GM23248 (cell line): ENCODE data around the gene ABCC3. TPM values are rescaled to one million over a fixed set of nuclear protein-coding genes. Genes with fewer than 3 reads are reported as not detected.

Source experiments
- DNase-seq: peaks from one replicate; pipeline ENCODE4 v3.0.0-alpha.2; 2015
- H2AFZ ChIP-seq: fragments of 200-600 bp; sonication (generic); 2 replicates; pipeline ENCODE4 v1.6.1; 2016; ENCODE audit warnings: antibody characterized with exemption
- H3F3A ChIP-seq: fragments of 200-600 bp; sonication (generic); 2 replicates; pipeline ENCODE4 v1.6.1; 2016; ENCODE audit warnings: mild to moderate bottlenecking, antibody characterized with exemption, mixed run types; ENCODE audit not compliant: insufficient read depth
- H3K27ac ChIP-seq: fragments of 200-600 bp; sonication (generic); 2 replicates; pipeline ENCODE4 v1.5.1; 2016; ENCODE audit warnings: mild to moderate bottlenecking
- H3K27me3 ChIP-seq: fragments of 200-600 bp; sonication (generic); replicated peaks from 2 replicates; pipeline ENCODE4 v1.6.1; 2016; ENCODE audit warnings: mild to moderate bottlenecking; ENCODE audit not compliant: insufficient read depth
- H3K36me3 ChIP-seq: fragments of 200-600 bp; sonication (generic); 2 replicates; pipeline ENCODE4 v1.6.1; 2016; ENCODE audit warnings: low read depth, mild to moderate bottlenecking
- H3K4me1 ChIP-seq: fragments of 200-600 bp; sonication (generic); 2 replicates; pipeline ENCODE4 v1.6.1; 2016; ENCODE audit warnings: mild to moderate bottlenecking; ENCODE audit not compliant: insufficient read depth
- H3K4me2 ChIP-seq: fragments of 200-600 bp; sonication (generic); one replicate; pipeline ENCODE4 v1.6.1; 2016; ENCODE audit warnings: mild to moderate bottlenecking; ENCODE audit not compliant: unreplicated experiment
- H3K4me3 ChIP-seq: fragments of 200-600 bp; sonication (generic); 2 replicates; pipeline ENCODE4 v1.5.1; 2016; ENCODE audit warnings: mild to moderate bottlenecking
- H3K79me2 ChIP-seq: fragments of 200-600 bp; sonication (generic); 2 replicates; pipeline ENCODE4 v1.6.1; 2016; ENCODE audit warnings: mild to moderate bottlenecking; ENCODE audit not compliant: insufficient read depth
- H3K9ac ChIP-seq: fragments of 200-600 bp; sonication (generic); 2 replicates; pipeline ENCODE4 v1.6.1; 2016; ENCODE audit warnings: mild to moderate bottlenecking
- H3K9me2 ChIP-seq: fragments of 200-600 bp; sonication (generic); 2 replicates; pipeline ENCODE4 v1.6.1; 2016; ENCODE audit warnings: mixed run types, mild to moderate bottlenecking, moderate library complexity; ENCODE audit not compliant: insufficient read depth
- H3K9me3 ChIP-seq: fragments of 200-600 bp; sonication (generic); one replicate; pipeline ENCODE4 v1.6.1; 2017; ENCODE audit warnings: low read depth
- H4K20me1 ChIP-seq: fragments of 200-600 bp; sonication (generic); 2 replicates; pipeline ENCODE4 v1.6.0; 2016; ENCODE audit not compliant: insufficient read depth
- EZH2 ChIP-seq: fragments of 200-600 bp; sonication (generic); IDR thresholded peaks from 2 replicates; pipeline ENCODE4 v1.6.1; 2018; ENCODE audit warnings: antibody characterized with exemption, mild to moderate bottlenecking; ENCODE audit not compliant: insufficient read depth, poor library complexity, severe bottlenecking
- EZH2phosphoT487 ChIP-seq: fragments of 200-600 bp; sonication (generic); IDR thresholded peaks from 2 replicates; pipeline ENCODE4 v1.6.1; 2018; ENCODE audit warnings: antibody characterized with exemption, moderate library complexity, mild to moderate bottlenecking, low read depth; ENCODE audit not compliant: insufficient read depth
- WGBS, 2 experiments: methylation state at CpG; one replicate each; pipeline ENCODE4 v1.1.6; 2015 to 2017; ENCODE audit warnings: low lambda C conversion rate in 2 of 2, low coverage in 1 of 2; ENCODE audit errors: missing lambda C conversion rate in 2 of 2; 5-methylcytosine and 5-hydroxymethylcytosine counted together
- in situ Hi-C: fragments of 300-500 bp; cut with MboI; formaldehyde crosslinking; loops from 2 replicates; pipeline ENCODE4 v1.15.0; 2020
- polyA plus RNA-seq: library from polyadenylated mRNA; unstranded; fragments of >200 nt; fragmentation: Nextera tagmentation; extraction: Ambion mirVana; gene quantifications from 2 replicates; pipeline ENCODE4 v1.2.1, GENCODE V29; 2016
- total RNA-seq: library from RNA; depleted of rRNA; stranded (reverse); fragments of >200 nt; shearing (Covaris generic); gene quantifications from 2 replicates; pipeline ENCODE4 v1.2.3, GENCODE V29; 2014

Gene ABCC3
- total and polyA plus RNA-seq, 2 experiments from 2014 or later = 32.0 to 38.5 TPM

GRCh38 chr17:50635732-50635981 lies 976 bp downstream of the ABCC3 start:
- peaks cover 24% of the 10 kb centered on the region for H3K79me2 ChIP-seq
- no peak overlapping the region for H2AFZ ChIP-seq
- TF ChIP-seq EZH2 (no peak), EZH2phosphoT487 (no peak)
- H3K27ac ChIP-seq = no peak overlapping the region
- no peaks in the 10 kb centered on the region for H3K9me3 ChIP-seq
- H3K4me3 ChIP-seq = peak overlapping the region; percentile 77
- DNase-seq = no peak
- peak overlapping the region; percentile 73 for H3K9ac ChIP-seq
- H4K20me1 ChIP-seq = no peaks in the 10 kb centered on the region
- H3K4me1 ChIP-seq = peaks cover 29% of the 10 kb centered on the region
- H3K27me3 ChIP-seq = no peaks in the 10 kb centered on the region
- in situ Hi-C loops = no loop called here
- H3F3A ChIP-seq = peaks cover 29% of the 10 kb centered on the region
- 50 to 54% methylated on average over 3 of the region's 3 CpGs for WGBS, 2 experiments
- H3K4me2 ChIP-seq = peak overlapping the region; percentile 91
- H3K36me3 ChIP-seq = no peaks in the 10 kb centered on the region
- H3K9me2 ChIP-seq = no peaks in the 10 kb centered on the region

GRCh38 chr17:50635982-50636803 lies 1.5 kb downstream of the ABCC3 start:
- H2AFZ ChIP-seq = no peak overlapping the region
- H3K9me3 ChIP-seq = no peaks in the 10 kb centered on the region
- H3K27ac ChIP-seq = no peak overlapping the region
- H3K4me3 ChIP-seq = peak overlapping the region; percentile 77
- TF ChIP-seq EZH2 = no peak
- no peak for TF ChIP-seq EZH2phosphoT487
- peaks cover 35% of the 10 kb centered on the region for H3K4me1 ChIP-seq
- in situ Hi-C loops = no loop called here
- 85 to 89% methylated on average over 9 of the region's 9 CpGs for WGBS, 2 experiments
- DNase-seq = no peak
- H3K36me3 ChIP-seq = no peaks in the 10 kb centered on the region
- H3K79me2 ChIP-seq = peaks cover 25% of the 10 kb centered on the region
- no peaks in the 10 kb centered on the region for H3K27me3 ChIP-seq
- no peaks in the 10 kb centered on the region for H4K20me1 ChIP-seq
- peak overlapping the region; percentile 73; the same call in 1 of the 2 replicates for H3K9ac ChIP-seq
- peak overlapping the region; percentile 91 for H3K4me2 ChIP-seq
- no peaks in the 10 kb centered on the region for H3K9me2 ChIP-seq
- peaks cover 29% of the 10 kb centered on the region for H3F3A ChIP-seq

DNA sequence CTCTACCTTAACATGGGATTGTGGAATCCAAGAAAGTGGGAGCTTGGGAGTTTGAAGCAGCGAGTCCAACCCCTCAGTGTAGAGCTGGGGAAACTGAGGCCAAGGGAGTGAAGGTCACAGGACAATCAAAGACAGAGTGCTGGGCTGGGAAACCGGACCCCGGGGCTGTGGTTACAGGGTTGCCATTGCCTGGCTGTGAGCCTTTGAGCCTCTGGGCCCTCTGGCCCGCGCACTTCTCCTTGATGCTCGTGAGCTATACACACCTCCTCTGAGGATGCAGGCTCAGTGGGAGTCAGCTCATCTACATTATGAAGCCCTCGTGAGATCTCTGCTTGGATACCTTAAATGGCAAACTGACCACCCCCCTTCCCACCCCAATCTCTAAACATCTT lies 2.1 kb downstream of the ABCC3 start:
- peak overlapping the region; percentile 36 for H3K4me2 ChIP-seq
- no peaks in the 10 kb centered on the region for H3K9me3 ChIP-seq
- TF ChIP-seq EZH2phosphoT487 (no peak), EZH2 (no peak)
- no peak overlapping the region for H3K9ac ChIP-seq
- H4K20me1 ChIP-seq = no peaks in the 10 kb centered on the region
- in situ Hi-C loops = no loop called here
- no peaks in the 10 kb centered on the region for H3K9me2 ChIP-seq
- 96 to 98% methylated on average over 7 of the region's 7 CpGs for WGBS, 2 experiments
- no peak overlapping the region; the same call in 1 of the 2 replicates for H3K4me3 ChIP-seq
- peaks cover 39% of the 10 kb centered on the region for H3K4me1 ChIP-seq
- no peak for DNase-seq
- peaks cover 29% of the 10 kb centered on the region for H3F3A ChIP-seq
- no peaks in the 10 kb centered on the region for H3K27me3 ChIP-seq
- H3K36me3 ChIP-seq = no peaks in the 10 kb centered on the region
- no peak overlapping the region for H2AFZ ChIP-seq
- peaks cover 28% of the 10 kb centered on the region for H3K79me2 ChIP-seq
- H3K27ac ChIP-seq = no peak overlapping the region

DNA sequence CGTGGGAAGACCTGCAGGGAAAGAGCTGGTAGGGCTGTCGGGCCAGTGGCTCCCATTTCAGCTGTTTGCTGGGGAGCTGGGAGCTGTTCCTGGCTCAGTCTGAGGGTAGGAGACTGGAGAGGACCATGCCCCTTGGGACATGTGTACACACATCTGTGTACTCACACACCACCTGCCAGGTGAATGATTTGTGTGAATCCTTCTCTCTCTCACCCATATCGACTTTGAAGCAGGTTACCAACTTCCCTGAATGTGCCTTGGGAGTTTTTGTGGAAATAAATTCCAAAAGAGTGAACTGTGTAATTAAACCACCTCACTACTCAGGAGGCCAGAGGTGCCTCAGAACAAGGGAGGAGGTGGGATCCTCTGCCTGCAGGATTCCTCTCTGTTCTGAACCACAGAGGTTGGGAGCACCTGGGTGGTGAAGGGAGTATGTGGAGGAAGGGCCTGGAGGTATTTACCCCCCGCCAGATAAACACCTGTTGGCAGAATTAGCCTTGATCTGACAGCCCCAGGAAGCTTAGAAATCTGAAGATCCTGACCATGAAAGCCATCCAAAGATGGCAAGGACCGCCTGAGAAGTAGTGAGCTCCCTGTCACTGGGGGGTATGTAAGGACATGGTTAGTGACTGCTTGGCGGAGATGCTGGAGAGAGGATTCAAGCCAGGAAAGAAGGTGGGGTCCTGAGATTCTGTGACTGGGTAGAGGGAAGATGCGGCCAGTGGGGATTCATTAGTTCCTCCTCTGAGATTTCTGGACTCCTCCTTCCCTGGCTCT lies 3.3 kb downstream of the ABCC3 start:
- no peak for DNase-seq
- H3K27me3 ChIP-seq = no peaks in the 10 kb centered on the region
- peak overlapping the region; percentile 83 for H3K27ac ChIP-seq
- H2AFZ ChIP-seq = no peak overlapping the region
- H3K36me3 ChIP-seq = no peaks in the 10 kb centered on the region
- H3K4me3 ChIP-seq = peak overlapping the region; percentile 7; the same call in 1 of the 2 replicates
- H3F3A ChIP-seq = peaks cover 29% of the 10 kb centered on the region
- in situ Hi-C loops = no loop called here
- WGBS, 2 experiments = 80 to 82% methylated on average over 7 of the region's 7 CpGs
- H3K79me2 ChIP-seq = peaks cover 34% of the 10 kb centered on the region
- H3K9me2 ChIP-seq = no peaks in the 10 kb centered on the region
- H3K4me1 ChIP-seq = peaks cover 37% of the 10 kb centered on the region
- TF ChIP-seq EZH2 (no peak), EZH2phosphoT487 (no peak)
- peak overlapping the region; percentile 25 for H3K9ac ChIP-seq
- no peaks in the 10 kb centered on the region for H3K9me3 ChIP-seq
- H3K4me2 ChIP-seq = peak overlapping the region; percentile 68
- no peaks in the 10 kb centered on the region for H4K20me1 ChIP-seq
